HFF-Myc (cell line): Measurements from ENCODE around the gene MBNL3.

Experiments used
- DNase-seq: peaks from one replicate; pipeline ENCODE4 v3.0.0-alpha.2; 2011; ENCODE audit warnings: low read depth; ENCODE audit errors: extremely low read depth
- H3K4me3 ChIP-seq: replicated peaks from 2 replicates; pipeline ENCODE4 v1.5.1; 2011; ENCODE audit warnings: low read depth, mild to moderate bottlenecking, control low read depth, low read length
- CTCF ChIP-seq: IDR thresholded peaks from 2 replicates; pipeline ENCODE4 v1.5.1; 2012; ENCODE audit warnings: mild to moderate bottlenecking, low read depth, low read length, control low read depth; ENCODE audit errors: missing control alignments

The MBNL3 gene

GRCh38 chrX:132401935-132402334, 86.9 kb downstream of the MBNL3 start:
- TF ChIP-seq CTCF = no peak
- no peak for DNase-seq

GRCh38 chrX:132400706-132401105, 88.1 kb downstream of the MBNL3 start:
- DNase-seq = no peak
- H3K4me3 ChIP-seq = no peak overlapping the region
- TF ChIP-seq CTCF = no peak

More at GRCh38 chrX:132401935-132402334, 86.9 kb downstream of the MBNL3 start:
- H3K4me3 ChIP-seq = no peak overlapping the region

GRCh38 chrX:132395645-132396044, 93.2 kb downstream of the MBNL3 start:
- DNase-seq = no peak
- H3K4me3 ChIP-seq = no peak overlapping the region
- TF ChIP-seq CTCF = no peak

- no peak for TF ChIP-seq CTCF
- H3K4me3 ChIP-seq = no peak overlapping the region
- no peak for DNase-seq
Measured at GRCh38 chrX:132395026-132395425, 93.8 kb downstream of the MBNL3 start.

- DNase-seq = no peak
- no peak overlapping the region for H3K4me3 ChIP-seq
Measured at GRCh38 chrX:132394591-132394990, 94.2 kb downstream of the MBNL3 start.

GRCh38 chrX:132393992-132394391, 94.8 kb downstream of the MBNL3 start:
- no peak for DNase-seq
- H3K4me3 ChIP-seq = no peak overlapping the region
- no peak for TF ChIP-seq CTCF

More at GRCh38 chrX:132394591-132394990, 94.2 kb downstream of the MBNL3 start:
- no peak for TF ChIP-seq CTCF

GRCh38 chrX:132393485-132393884, 95.4 kb downstream of the MBNL3 start:
- no peak for TF ChIP-seq CTCF
- DNase-seq = no peak
- H3K4me3 ChIP-seq = no peak overlapping the region
